Motor neuron (in vitro differentiated cells): Measurements from ENCODE around the gene NMUR1. TPM values are rescaled to one million over a fixed set of nuclear protein-coding genes. Genes with fewer than 3 reads are reported as not detected.

Experiments
- ATAC-seq, 8 experiments: fragments of 200-7000 bp; cut with Tn5 transposase; replicated peaks in 6 of 8; 2 replicates each; pipeline ENCODE4 v1.8.0; 2021; ENCODE audit warnings: mild to moderate bottlenecking in 8 of 8, moderate library complexity in 8 of 8
- H3K27ac ChIP-seq, 2 donors: fragments of 250-450 bp; sonication (Bioruptor Pico); 2 replicates each; pipeline ENCODE4 v1.9.0; 2021; ENCODE audit warnings: antibody characterized with exemption in 2 of 2, mild to moderate bottlenecking in 2 of 2, moderate library complexity in 1 of 2
- H3K4me1 ChIP-seq, 2 donors: fragments of 250-450 bp; sonication (Bioruptor Pico); replicated peaks in 1 of 2; 2 replicates each; pipeline ENCODE4 v1.6.1; 2021; ENCODE audit warnings: antibody characterized with exemption in 2 of 2, mild to moderate bottlenecking in 2 of 2, moderate library complexity in 1 of 2
- H3K4me3 ChIP-seq, 5 donors: fragments of 250-450 bp; sonication (Bioruptor Pico); 2 replicates each; pipeline ENCODE4 v1.9.0; 2021; ENCODE audit warnings: antibody characterized with exemption in 5 of 5, mild to moderate bottlenecking in 5 of 5, moderate library complexity in 4 of 5
- whole genome bisulfite sequencing, 10 experiments: fragments of 450-650 bp; shearing (Covaris generic); methylation state at CpG; one replicate each; pipeline ENCODE4 v1.0.0; 2022; 5-methylcytosine and 5-hydroxymethylcytosine counted together
- in situ Hi-C, 9 experiments: fragments of 400-800 bp; cut with MboI; loops; one replicate each; pipeline ENCODE4 v1.15.0; 2021; ENCODE audit warnings: low sequenced_read_pairs in 9 of 9, low pct_unique_long_range_greater_than_20kb in 2 of 9; ENCODE audit not compliant: unreplicated experiment in 9 of 9
- total RNA-seq, 8 experiments: library from RNA; unstranded; fragments of 300-600 nt; gene quantifications; 2 replicates each; pipeline versions ENCODE4 v1.2.3 to v1.2.4, GENCODE V29; 2022

The NMUR1 gene
- total RNA-seq, 8 experiments from 2014 or later = 0.07 to 0.33 (median 0.12) TPM

GRCh38 chr2:231518771-231519170, 11.5 kb downstream of the NMUR1 start:
- Histone ChIP-seq H3K4me3 (no peak overlapping the region), H3K27ac (no peak overlapping the region), H3K4me1 (peaks cover 3 to 4% of the 10 kb centered on the region in 2 donors)
- in situ Hi-C loops = loop anchor here in 1 of 9 experiments (25.0 kb wide), 1 partner anchor 194 kb away; the partner anchor contains the start of gene PTMA
- no peak for ATAC-seq
- 30 to 100% (median 100%) methylated on average over 1 to 3 of the region's 5 CpGs; no CpG with 5 or more reads in 3 of the 10 experiments for WGBS, 10 experiments

GRCh38 chr2:231515603-231516002, 14.6 kb downstream of the NMUR1 start:
- H3K4me3 ChIP-seq = no peak overlapping the region
- H3K27ac ChIP-seq = no peak overlapping the region
- ATAC-seq = no peak
- 50 to 100% (median 92%) methylated on average over 1 to 4 of the region's 4 CpGs; no CpG with 5 or more reads in 4 of the 10 experiments for WGBS, 10 experiments
- peaks cover 19 to 24% of the 10 kb centered on the region in 2 donors for H3K4me1 ChIP-seq
- in situ Hi-C loops = loop anchor here in 1 of 9 experiments (25.0 kb wide), 1 partner anchor 197 kb away; the partner anchor contains the start of gene PTMA

- WGBS, 10 experiments = 0 to 83% (median 36%) methylated on average over 1 to 6 of the region's 7 CpGs; no CpG with 5 or more reads in 2 of the 10 experiments
- in situ Hi-C loops = loop anchor here in 1 of 9 experiments (25.0 kb wide), 1 partner anchor 197 kb away; the partner anchor contains the start of gene PTMA
- peaks cover 19 to 24% of the 10 kb centered on the region in 2 donors for H3K4me1 ChIP-seq
- H3K27ac ChIP-seq = no peak overlapping the region
- ATAC-seq = peak in 1 of 8 experiments; percentile 2
- H3K4me3 ChIP-seq = peak overlapping the region; percentile 46 to 89 (median 69)
Observed at GRCh38 chr2:231514951-231515297, 15.3 kb downstream of the NMUR1 start.

- Histone ChIP-seq H3K4me3 (peak overlapping the region; percentile 46 to 89 (median 69)), H3K4me1 (peaks cover 19 to 24% of the 10 kb centered on the region in 2 donors), H3K27ac (peak overlapping the region; percentile 83 to 92)
- ATAC-seq = peak; percentile 93 to 99 (median 96)
- in situ Hi-C loops = loop anchor here in 1 of 9 experiments (25.0 kb wide), 1 partner anchor 198 kb away; the partner anchor contains the start of gene PTMA
- 0 to 40% (median 5%) methylated on average over 2 to 22 of the region's 87 CpGs; no CpG with 5 or more reads in 4 of the 10 experiments for WGBS, 10 experiments
Observed at GRCh38 chr2:231514225-231514950, 15.9 kb downstream of the NMUR1 start.

GRCh38 chr2:231513746-231514224, 16.5 kb downstream of the NMUR1 start:
- Histone ChIP-seq H3K4me1 (peaks cover 19 to 24% of the 10 kb centered on the region in 2 donors), H3K27ac (peak overlapping the region; percentile 83 to 92), H3K4me3 (peak overlapping the region; percentile 46 to 89 (median 69))
- no peak for ATAC-seq
- in situ Hi-C loops = loop anchor here in 1 of 9 experiments (25.0 kb wide), 1 partner anchor 199 kb away; the partner anchor contains the start of gene PTMA
- WGBS, 10 experiments = 7 to 35% (median 20%) methylated on average over 3 to 7 of the region's 7 CpGs; no CpG with 5 or more reads in 1 of the 10 experiments

- H3K4me3 ChIP-seq = peak overlapping the region in 1 of 5 donors; percentile 17
- H3K27ac ChIP-seq = peak overlapping the region; percentile 9 to 19
- ATAC-seq = peak in 6 of 8 experiments; percentile 8 to 73 (median 66)
- WGBS, 10 experiments = 17 to 100% (median 66%) methylated on average over 1 to 4 of the region's 5 CpGs; no CpG with 5 or more reads in 3 of the 10 experiments
- in situ Hi-C loops = loop anchor here in 1 of 9 experiments (25.0 kb wide), 1 partner anchor 200 kb away; the partner anchor contains the start of gene PTMA
- peaks cover 19 to 24% of the 10 kb centered on the region in 2 donors for H3K4me1 ChIP-seq
Observed at GRCh38 chr2:231512222-231512621, 18.0 kb downstream of the NMUR1 start.

GRCh38 chr2:231503766-231504165, 26.5 kb downstream of the NMUR1 start:
- Histone ChIP-seq H3K27ac (no peak overlapping the region), H3K4me1 (no peaks in the 10 kb centered on the region), H3K4me3 (no peak overlapping the region)
- 62 to 100% (median 89%) methylated on average over 2 to 3 of the region's 3 CpGs; no CpG with 5 or more reads in 1 of the 10 experiments for WGBS, 10 experiments
- in situ Hi-C loops = loop anchor here in 1 of 9 experiments (25.0 kb wide), 1 partner anchor 209 kb away; the partner anchor contains the start of gene PTMA
- ATAC-seq = no peak

GRCh38 chr2:231502596-231502995, 27.6 kb downstream of the NMUR1 start:
- in situ Hi-C loops = loop anchor here in 1 of 9 experiments (25.0 kb wide), 1 partner anchor 210 kb away; the partner anchor contains the start of gene PTMA
- H3K27ac ChIP-seq = no peak overlapping the region
- H3K4me3 ChIP-seq = no peak overlapping the region
- H3K4me1 ChIP-seq = no peaks in the 10 kb centered on the region
- peak in 3 of 8 experiments; percentile 41 to 81 (median 64) for ATAC-seq

- in situ Hi-C loops = no loop called here
- ATAC-seq = peak in 1 of 8 experiments; percentile 43
- 67 to 100% (median 95%) methylated on average over 1 of the region's 1 CpG; no CpG with 5 or more reads in 2 of the 10 experiments for WGBS, 10 experiments
- Histone ChIP-seq H3K4me1 (no peaks in the 10 kb centered on the region), H3K4me3 (no peak overlapping the region), H3K27ac (no peak overlapping the region)
Observed at GRCh38 chr2:231497651-231498050, 32.6 kb downstream of the NMUR1 start.

GRCh38 chr2:231494669-231495068, 35.6 kb downstream of the NMUR1 start:
- in situ Hi-C loops = no loop called here
- no peaks in the 10 kb centered on the region for H3K4me1 ChIP-seq
- no peak overlapping the region for H3K4me3 ChIP-seq
- 20 to 94% (median 77%) methylated on average over 1 to 3 of the region's 3 CpGs; no CpG with 5 or more reads in 1 of the 10 experiments for WGBS, 10 experiments
- no peak overlapping the region for H3K27ac ChIP-seq
- ATAC-seq = no peak

GRCh38 chr2:231490801-231491200, 39.4 kb downstream of the NMUR1 start:
- no peak overlapping the region for H3K27ac ChIP-seq
- in situ Hi-C loops = no loop called here
- ATAC-seq = no peak
- no peaks in the 10 kb centered on the region for H3K4me1 ChIP-seq
- WGBS, 10 experiments = 59 to 100% (median 87%) methylated on average over 1 to 6 of the region's 7 CpGs; no CpG with 5 or more reads in 2 of the 10 experiments
- no peak overlapping the region for H3K4me3 ChIP-seq

GRCh38 chr2:231489990-231490389, 40.3 kb downstream of the NMUR1 start:
- H3K4me3 ChIP-seq = no peak overlapping the region
- 56 to 100% (median 78%) methylated on average over 1 to 7 of the region's 14 CpGs; no CpG with 5 or more reads in 5 of the 10 experiments for WGBS, 10 experiments
- in situ Hi-C loops = no loop called here
- H3K27ac ChIP-seq = no peak overlapping the region
- no peaks in the 10 kb centered on the region for H3K4me1 ChIP-seq
- ATAC-seq = no peak

- no peak for ATAC-seq
- WGBS, 10 experiments = 67 to 100% (median 82%) methylated on average over 1 to 5 of the region's 5 CpGs; no CpG with 5 or more reads in 1 of the 10 experiments
Observed at GRCh38 chr2:231488331-231488730, 41.9 kb downstream of the NMUR1 start.

More at GRCh38 chr2:231488331-231488730, 41.9 kb downstream of the NMUR1 start:
- Histone ChIP-seq H3K27ac (no peak overlapping the region), H3K4me3 (no peak overlapping the region), H3K4me1 (no peaks in the 10 kb centered on the region)
- in situ Hi-C loops = no loop called here
